HG02870 (cell line): Measurements from ENCODE around the gene OCSTAMP.

Experiments
- ATAC-seq: cut with Tn5 transposase; IDR thresholded peaks from one replicate; pipeline ENCODE4 v1.9.1; 2021; ENCODE audit warnings: mild to moderate bottlenecking, moderate library complexity; ENCODE audit not compliant: unreplicated experiment

The OCSTAMP gene

DNA sequence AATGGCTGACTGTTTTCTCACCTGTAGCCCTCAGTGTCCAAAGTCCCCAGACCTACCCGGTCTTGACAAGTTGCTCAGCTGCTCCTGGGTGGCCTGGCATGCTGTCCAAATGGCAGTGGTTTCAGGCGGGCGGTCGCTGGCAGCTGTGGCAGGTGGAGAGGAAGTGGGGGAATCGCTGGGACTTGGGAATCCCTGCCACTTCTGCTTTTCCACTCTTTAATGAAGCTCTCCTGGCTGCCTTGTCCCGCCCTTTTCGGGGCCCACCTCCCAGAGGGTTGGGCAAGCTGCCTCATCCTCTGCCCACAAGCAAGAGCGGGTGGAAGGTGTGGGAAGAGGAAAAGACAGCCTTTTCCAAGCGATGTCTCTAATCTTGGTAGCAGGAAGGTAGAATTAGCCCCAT lies at the start of gene OCSTAMP:
Gene OCSTAMP (minus strand): TSS at position 194 of the 400 bp plus-strand sequence. CDS start 94 bp downstream, at position 100.
- ATAC-seq, result no peak

DNA sequence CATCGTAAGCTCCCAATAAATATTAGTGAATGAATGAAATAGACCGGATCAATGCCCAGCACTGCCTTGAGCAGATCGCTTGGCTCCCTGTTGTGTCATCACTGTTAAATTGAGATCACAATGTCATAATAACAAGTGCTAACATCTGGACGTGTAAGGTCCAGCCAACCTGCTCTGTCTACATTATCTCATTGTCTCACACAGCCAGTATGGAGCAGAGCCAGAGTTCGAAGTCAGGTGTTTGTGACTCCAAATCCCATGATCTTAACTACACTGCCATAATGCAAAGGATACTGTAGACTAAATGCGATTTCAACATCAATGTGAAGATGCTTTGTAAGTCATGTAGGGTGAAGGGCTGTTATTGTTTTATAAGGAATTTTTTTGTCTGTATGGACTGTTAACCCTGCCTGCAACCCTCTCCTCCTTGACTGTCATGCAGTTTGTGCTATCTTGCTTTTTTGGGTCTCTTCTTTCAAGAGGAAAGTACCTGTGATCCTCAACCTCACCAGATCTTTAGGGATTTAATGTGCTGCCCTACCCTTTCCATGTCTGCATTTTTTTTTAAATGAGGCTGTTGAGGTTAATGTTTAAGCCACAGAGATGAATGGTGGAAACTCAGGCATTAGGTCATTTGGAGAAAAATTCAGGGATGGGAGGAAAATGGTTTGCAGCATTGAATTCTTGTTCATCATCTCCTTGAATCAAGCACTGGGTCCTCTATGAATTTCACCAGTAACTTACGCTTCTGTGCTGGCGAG lies 49.0 kb upstream of the OCSTAMP start:
- no peak for ATAC-seq

DNA sequence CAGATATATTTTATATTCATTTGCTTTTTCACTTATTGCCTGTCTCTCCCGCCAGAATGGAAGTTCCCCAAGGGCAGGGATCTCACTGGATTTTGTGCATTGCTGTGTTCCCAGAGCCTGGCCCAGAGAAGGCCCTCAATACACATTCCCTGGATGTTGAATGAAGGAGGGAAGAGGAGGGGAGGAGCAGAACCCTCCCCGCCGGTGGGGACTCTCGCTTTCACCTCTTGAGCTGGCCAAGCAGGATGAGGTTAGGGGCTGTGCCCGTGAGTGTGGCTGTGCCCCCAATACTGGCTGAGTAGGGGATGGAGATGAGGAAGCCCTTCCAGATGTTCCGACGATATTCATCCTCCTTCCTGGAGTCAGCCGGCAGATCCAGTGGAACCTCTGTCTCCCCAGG lies 45.5 kb upstream of the OCSTAMP start:
- ATAC-seq, result no peak

GRCh38 chr20:46594725-46595124 lies 44.3 kb upstream of the OCSTAMP start:
- no peak for ATAC-seq

GRCh38 chr20:46592580-46593362 lies 42.3 kb upstream of the OCSTAMP start:
- ATAC-seq, result no peak

DNA sequence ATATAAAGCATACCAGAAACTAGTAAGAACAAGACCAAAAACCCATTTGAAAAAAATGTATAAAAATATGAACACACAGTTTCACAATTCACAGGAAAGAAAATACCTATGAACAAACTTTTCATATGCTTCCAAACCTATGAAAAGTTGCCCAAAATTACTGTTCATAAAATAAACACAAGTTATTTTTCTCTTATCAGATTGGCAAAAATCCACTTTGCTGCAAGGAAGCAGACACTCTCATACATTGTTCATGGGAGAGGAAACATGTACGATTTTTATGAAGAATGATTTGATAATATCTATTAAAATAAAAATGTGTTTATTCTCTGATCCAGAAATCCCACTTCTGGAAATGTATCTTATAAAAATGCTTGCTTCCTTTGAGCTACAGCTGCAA lies 40.0 kb upstream of the OCSTAMP start:
- no peak for ATAC-seq

DNA sequence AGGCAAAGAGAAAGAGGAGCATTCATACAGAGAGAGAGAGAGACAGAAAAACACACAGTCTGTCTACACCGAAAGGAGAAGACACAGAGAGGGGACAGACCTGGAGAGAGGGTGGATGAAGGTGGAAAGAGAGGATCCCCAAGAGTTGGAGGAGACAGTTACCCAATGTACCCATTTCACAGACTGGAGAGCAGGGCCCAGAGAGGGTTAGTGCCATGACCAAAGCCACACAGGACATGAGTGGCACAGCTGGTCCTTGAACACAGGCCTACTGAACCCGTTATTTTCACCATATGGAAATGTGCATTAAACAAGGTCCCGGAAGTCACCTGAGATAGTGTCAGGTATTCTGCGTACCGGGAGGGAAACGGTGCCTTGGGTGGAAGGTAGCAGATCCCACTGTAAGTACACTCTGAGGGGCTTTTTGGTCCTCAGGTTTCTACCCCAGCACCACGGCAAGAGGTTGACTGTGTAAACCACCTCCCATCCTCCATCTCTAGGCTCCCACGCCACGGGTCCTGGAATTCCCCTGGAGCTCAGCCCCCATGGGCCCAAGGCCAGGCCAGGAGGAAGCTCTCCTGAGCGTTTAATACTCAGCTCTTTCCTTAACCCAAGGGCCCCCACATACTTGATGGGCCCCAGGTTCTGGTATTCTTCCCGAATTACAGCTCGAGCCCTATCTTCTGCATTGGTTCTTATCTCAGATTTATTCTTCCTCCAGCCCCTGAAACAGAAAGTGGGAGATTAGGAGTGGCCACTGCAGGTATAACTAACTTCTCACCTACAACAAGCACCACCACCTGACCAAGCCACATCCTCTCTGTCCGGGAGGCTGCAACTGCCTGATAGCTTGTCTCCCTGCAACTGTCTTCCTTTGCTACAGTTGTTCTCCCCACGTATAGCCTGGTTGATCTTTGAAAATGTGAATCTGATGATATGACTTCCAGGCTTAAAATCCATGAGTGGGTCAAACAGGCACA lies 38.4 kb upstream of the OCSTAMP start:
- no peak for ATAC-seq

GRCh38 chr20:46587986-46588385 lies 37.5 kb upstream of the OCSTAMP start:
- ATAC-seq, result no peak

DNA sequence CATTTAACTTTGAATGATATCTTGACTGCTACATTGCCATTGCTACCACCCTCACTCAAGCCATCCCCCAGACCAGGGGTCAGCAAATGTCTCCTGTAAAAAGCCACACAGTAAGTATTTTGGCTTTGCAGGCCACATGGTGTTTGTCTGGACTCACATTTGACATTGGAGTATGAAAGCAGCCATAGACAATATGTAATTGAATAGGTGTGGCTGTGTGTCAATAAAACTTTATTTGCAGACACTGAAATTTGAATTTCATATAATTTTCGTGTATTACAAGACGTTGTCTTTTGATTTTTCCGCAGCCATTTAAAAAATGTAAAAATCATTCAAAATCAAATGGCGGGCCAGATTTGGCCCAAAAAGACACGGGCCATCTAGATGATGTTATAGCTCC lies 36.3 kb upstream of the OCSTAMP start:
- no peak for ATAC-seq

DNA sequence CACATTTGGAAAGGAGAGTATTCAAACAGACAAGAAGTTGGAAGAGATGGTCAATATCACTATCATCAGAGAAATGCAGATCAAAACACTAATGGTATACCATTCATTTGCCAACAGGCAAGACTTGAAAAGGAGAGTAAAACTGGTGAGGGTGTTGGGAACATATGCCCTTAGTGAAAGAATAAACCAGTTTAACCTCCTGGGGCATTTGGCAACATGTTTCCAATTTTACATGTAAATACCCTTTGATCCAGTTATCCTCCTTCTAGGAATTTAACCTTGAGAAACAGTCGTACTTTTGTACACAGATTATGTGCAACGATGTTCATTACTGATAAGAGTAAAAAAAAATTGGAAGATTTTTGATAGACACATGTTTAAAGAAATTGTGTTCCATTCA lies 34.1 kb upstream of the OCSTAMP start:
- no peak for ATAC-seq

DNA sequence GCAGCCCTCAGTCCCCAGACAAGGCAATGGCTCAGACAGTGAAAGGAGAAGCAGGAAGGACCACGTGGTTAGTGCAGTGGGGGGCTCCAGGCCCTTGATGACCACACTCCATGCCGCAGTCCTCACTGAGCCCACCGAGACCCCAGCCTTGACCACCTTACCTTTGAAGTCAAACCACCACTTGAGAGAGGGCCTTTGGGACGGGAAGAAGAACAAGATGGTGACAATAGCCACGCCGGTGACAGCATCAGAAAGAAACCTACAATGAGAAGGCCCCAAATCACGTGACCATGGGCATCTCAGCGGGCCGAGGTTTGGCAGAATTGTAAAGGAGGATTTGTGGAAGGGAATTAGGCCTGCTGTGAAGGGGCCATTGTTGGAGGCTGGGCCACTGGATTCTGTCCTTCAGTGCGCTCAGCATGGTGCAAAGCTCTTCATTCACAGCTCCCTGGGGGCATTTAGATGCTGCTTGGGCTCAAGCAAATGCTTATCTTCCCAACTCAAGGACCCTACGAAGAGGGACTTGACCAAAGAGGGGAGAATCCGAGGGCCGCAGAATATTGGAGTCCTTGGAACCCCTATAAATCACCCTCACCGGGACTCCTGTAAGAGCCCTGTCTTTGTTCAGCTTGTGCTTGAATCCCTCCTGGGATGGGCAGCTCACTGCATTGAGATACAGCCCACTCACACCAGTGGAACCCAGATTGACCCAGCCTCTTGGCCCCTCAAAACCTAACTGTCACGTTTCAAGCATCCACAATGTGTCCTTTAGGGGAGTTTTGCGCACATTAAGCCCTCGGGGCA lies 33.2 kb upstream of the OCSTAMP start:
- no peak for ATAC-seq

- ATAC-seq, result no peak
These were observed 32.2 kb upstream of the OCSTAMP start for GRCh38 chr20:46582648-46583047.

DNA sequence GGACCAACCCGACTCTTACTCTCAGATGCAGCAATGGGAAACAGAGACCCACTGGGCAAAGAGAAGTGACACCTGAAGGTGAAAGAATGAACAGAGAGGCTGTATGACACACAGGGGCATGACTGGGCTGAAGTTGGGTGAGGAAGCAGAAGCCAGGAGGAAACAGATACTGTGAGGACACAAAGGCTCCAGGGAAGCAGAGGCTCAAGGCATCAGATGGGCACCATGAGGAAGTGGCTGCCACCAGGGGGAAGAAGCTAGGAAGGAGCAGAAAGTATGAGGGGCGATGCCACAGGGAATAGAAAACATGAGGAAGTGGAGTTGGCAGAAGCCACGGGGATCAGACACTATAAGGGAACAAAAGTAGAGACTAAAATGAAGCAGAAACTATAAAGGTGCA lies 30.9 kb upstream of the OCSTAMP start:
- no peak for ATAC-seq

- no peak for ATAC-seq
These were observed 30.3 kb upstream of the OCSTAMP start for GRCh38 chr20:46580613-46581205.

- ATAC-seq, result no peak
These were observed 28.3 kb upstream of the OCSTAMP start for GRCh38 chr20:46578745-46579144.

DNA sequence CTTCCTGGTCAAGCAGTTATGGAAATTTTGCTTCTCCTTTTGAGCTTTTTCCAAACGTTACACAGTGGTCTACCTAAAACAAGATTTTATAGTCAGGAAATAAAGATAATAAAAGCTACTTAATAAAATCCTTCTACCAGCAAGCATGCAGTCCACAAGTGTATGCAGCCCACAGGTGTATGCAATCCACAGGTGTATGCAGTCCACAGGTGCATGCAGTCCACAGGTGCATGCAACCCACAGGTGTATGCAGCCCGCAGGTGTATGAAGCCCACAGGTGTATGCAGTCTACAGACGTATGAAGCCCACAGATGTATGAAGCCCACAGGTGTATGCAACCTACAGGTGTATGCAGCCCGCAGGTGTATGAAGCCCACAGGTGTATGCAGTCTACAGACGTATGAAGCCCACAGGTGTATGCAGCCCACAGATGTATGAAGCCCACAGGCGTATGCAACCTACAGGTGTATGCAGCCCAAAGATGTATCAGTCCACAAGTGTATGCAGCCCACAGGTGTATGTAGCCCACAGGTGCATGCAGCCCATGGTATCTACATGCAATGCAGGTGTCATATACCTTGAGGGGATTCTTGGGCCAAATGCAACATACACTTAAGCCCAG lies 26.4 kb upstream of the OCSTAMP start:
- no peak for ATAC-seq

GRCh38 chr20:46575937-46576461 lies 25.5 kb upstream of the OCSTAMP start:
- no peak for ATAC-seq

GRCh38 chr20:46575394-46575793 lies 24.9 kb upstream of the OCSTAMP start:
- ATAC-seq, result no peak
